Measurements from ENCODE around the gene GLI3.

The GLI3 gene

GRCh38 chr7:42071372-42072261 is 165.4 kb downstream of the GLI3 start:
- DNase-seq = no peak

GRCh38 chr7:42070068-42070467 is 166.9 kb downstream of the GLI3 start:
- no peak for DNase-seq

GRCh38 chr7:42069590-42069989 is 167.4 kb downstream of the GLI3 start:
- DNase-seq = no peak

- no peak for DNase-seq
These were observed 168.3 kb downstream of the GLI3 start for GRCh38 chr7:42068554-42069280.

GRCh38 chr7:42065942-42066341 is 171.1 kb downstream of the GLI3 start:
- no peak for DNase-seq

- DNase-seq = no peak
These were observed 172.0 kb downstream of the GLI3 start for GRCh38 chr7:42065015-42065414.

- DNase-seq = no peak
These were observed 172.5 kb downstream of the GLI3 start for GRCh38 chr7:42064534-42064933.

- DNase-seq = no peak
These were observed 177.7 kb downstream of the GLI3 start for GRCh38 chr7:42059275-42059674.

GRCh38 chr7:42057331-42057730 is 179.7 kb downstream of the GLI3 start:
- no peak for DNase-seq

GRCh38 chr7:42055171-42055570 is 181.8 kb downstream of the GLI3 start:
- no peak for DNase-seq

- DNase-seq = no peak
These were observed 183.2 kb downstream of the GLI3 start for GRCh38 chr7:42053834-42054233.

- no peak for DNase-seq
These were observed 187.2 kb downstream of the GLI3 start for GRCh38 chr7:42049761-42050160.

- DNase-seq = no peak
These were observed 190.5 kb downstream of the GLI3 start for GRCh38 chr7:42046483-42046882.

- no peak for DNase-seq
These were observed 191.0 kb downstream of the GLI3 start for GRCh38 chr7:42045961-42046360.

GRCh38 chr7:42039921-42040320 is 197.1 kb downstream of the GLI3 start:
- DNase-seq = no peak

- no peak for DNase-seq
These were observed 201.8 kb downstream of the GLI3 start for GRCh38 chr7:42035210-42035609.

- DNase-seq = no peak
These were observed 203.5 kb downstream of the GLI3 start for GRCh38 chr7:42033480-42033879.

- no peak for DNase-seq
These were observed 207.6 kb downstream of the GLI3 start for GRCh38 chr7:42029405-42029804.

- no peak for DNase-seq
These were observed 209.5 kb downstream of the GLI3 start for GRCh38 chr7:42027521-42027920.

GRCh38 chr7:42026622-42027197 is 210.3 kb downstream of the GLI3 start:
- DNase-seq = no peak

- DNase-seq = no peak
These were observed 211.2 kb downstream of the GLI3 start for GRCh38 chr7:42025635-42026375.

- no peak for DNase-seq
These were observed 212.5 kb downstream of the GLI3 start for GRCh38 chr7:42024537-42024936.

GRCh38 chr7:42023262-42023661 is 213.7 kb downstream of the GLI3 start:
- no peak for DNase-seq

Measured in NCI-H2029 treated with DMSO at 0.1 percent for 48 hours (cell line).